Right lobe of liver (tissue), 6 donors: Measurements from ENCODE around the gene DOLK. TPM values are rescaled to one million over a fixed set of nuclear protein-coding genes. Genes with fewer than 3 reads are reported as not detected.
"Not testable (repeated sequence)": the region's sequence is repeated elsewhere in the genome, so short reads cannot be mapped to it uniquely, and the experiment has no call there.

Source experiments
- ATAC-seq, 4 donors: fragments of 200-7000 bp; cut with Tn5 transposase; one replicate each; pipeline ENCODE4 v1.9.1; 2020; ENCODE audit warnings: mild to moderate bottlenecking in 4 of 4, moderate library complexity in 4 of 4
- DNase-seq, 3 donors: peaks; one replicate each; pipeline ENCODE4 v3.0.0-alpha.2; 2020
- H3K27ac ChIP-seq, 3 donors: fragments of 200-600 bp; one replicate each; pipeline ENCODE4 v1.8.0; 2022
- H3K27me3 ChIP-seq, 2 donors: fragments of 200-600 bp; one replicate each; pipeline ENCODE4 v1.8.0; 2022
- H3K36me3 ChIP-seq, 4 donors: fragments of 200-600 bp; sonication (generic) in 1 of 4; one replicate each; pipeline versions ENCODE4 v1.5.1 to v1.8.0; 2017 to 2022; ENCODE audit warnings: control low read depth in 1 of 4
- H3K4me1 ChIP-seq, 4 donors: fragments of 200-600 bp; sonication (generic) in 1 of 4; one replicate each; pipeline versions ENCODE4 v1.5.1 to v1.8.0; 2017 to 2022; ENCODE audit warnings: control low read depth in 1 of 4
- H3K4me3 ChIP-seq, 3 donors: fragments of 200-600 bp; one replicate each; pipeline ENCODE4 v1.8.0; 2022
- H3K9me3 ChIP-seq, 4 donors: fragments of 200-600 bp; sonication (generic) in 1 of 4; one replicate each; pipeline versions ENCODE4 v1.5.1 to v1.8.0; 2017 to 2022; ENCODE audit warnings: control low read depth in 1 of 4
- CTCF ChIP-seq, 4 donors: fragments of 200-600 bp in 3 of 4; fragments of 450-650 bp in 1 of 4; IDR thresholded peaks; one replicate each; pipeline versions ENCODE4 v1.5.1 to v1.8.0; 2016 to 2022; ENCODE audit warnings: antibody characterized with exemption in 4 of 4, mild to moderate bottlenecking in 2 of 4
- POLR2A ChIP-seq: fragments of 450-650 bp; IDR thresholded peaks from one replicate; pipeline ENCODE4 v1.6.1; 2017; ENCODE audit warnings: antibody characterized with exemption, mild to moderate bottlenecking
- WGBS: methylation state at CpG from one replicate; pipeline ENCODE4 v1.1.6; 2018; ENCODE audit warnings: low coverage, low lambda C conversion rate; ENCODE audit not compliant: insufficient coverage; ENCODE audit errors: missing lambda C conversion rate; 5-methylcytosine and 5-hydroxymethylcytosine counted together
- intact Hi-C, 2 donors: fragments of 100-400 bp; cut with DNase I; formaldehyde crosslinking; loops; one replicate each; pipeline versions ENCODE4 v1.11.2 to v1.14.1; 2022
- total RNA-seq, 6 experiments: library from RNA; depleted of rRNA in 2 of 6; stranded (reverse); fragments of >200 nt in 2 of 6; fragmentation: NEBNext Ultra II Directional in 3 of 6; extraction: Animal tissue kit (Norgen Biotek cat#: 25700) in 3 of 6; gene quantifications; one replicate each; pipeline versions ENCODE4 v1.1.0 to v1.2.4, GENCODE V29; 2016 to 2023
- donor health status: DM: no; HTN: yes; CAD: no.
- donor health status: DM: no; HTN: no; CAD: no.
- donor health status: DM: no; HTN: no; CAD: no.
- donor health status: DM: no; HTN: yes; CAD: no.
- donor health status: DM: no; HTN: yes; CAD: no.

DOLK gene
- total RNA-seq, 6 experiments from 2014 or later, result 6.6 to 17.3 (median 8.4) TPM

GRCh38 chr9:128946571-128947276, 679 bp downstream of the DOLK start:
- TF ChIP-seq CTCF (IDR thresholded peaks at IDR 0.05) (no peak), POLR2A (no peak)
- H3K27ac ChIP-seq, result peak overlapping the region; percentile 28 to 93 (median 76)
- peaks cover 0 to 10% (median 0%) of the 10 kb centered on the region in 4 donors for H3K36me3 ChIP-seq
- peaks cover 0 to 25% (median 6%) of the 10 kb centered on the region in 4 donors for H3K4me1 ChIP-seq
- ATAC-seq, result peak; percentile 39 to 55 (median 49)
- intact Hi-C loops, result no loop called here
- WGBS, result 21% methylated on average over 11 of the region's 30 CpGs
- no peaks in the 10 kb centered on the region for H3K9me3 ChIP-seq
- H3K4me3 ChIP-seq, result peak overlapping the region; percentile 86 to 96 (median 95)
- no peaks in the 10 kb centered on the region for H3K27me3 ChIP-seq
- DNase-seq, result peak in 2 of 3 donors; percentile 65 to 71

- Histone ChIP-seq H3K27ac (no peak overlapping the region), H3K4me3 (no peak overlapping the region), H3K9me3 (no peaks in the 10 kb centered on the region), H3K36me3 (peaks cover 0 to 11% (median 0%) of the 10 kb centered on the region in 4 donors), H3K27me3 (no peaks in the 10 kb centered on the region), H3K4me1 (peaks cover 0 to 25% (median 6%) of the 10 kb centered on the region in 4 donors)
- DNase-seq (no peak), ATAC-seq (no peak)
- TF ChIP-seq POLR2A, result no peak
- no peak for TF ChIP-seq CTCF (IDR thresholded peaks at IDR 0.05)
- WGBS, result 95% methylated on average over 7 of the region's 19 CpGs
- intact Hi-C loops, result no loop called here
Observed at GRCh38 chr9:128945798-128946501, 1.5 kb downstream of the DOLK start.

GRCh38 chr9:128944966-128945365, 2.4 kb downstream of the DOLK start:
- intact Hi-C loops, H3K27me3 ChIP-seq, DNase-seq, H3K9me3 ChIP-seq, H3K4me3 ChIP-seq, H3K27ac ChIP-seq, ATAC-seq: not testable (repeated sequence)
- 90% methylated on average over 3 of the region's 7 CpGs for WGBS
- peaks cover 0 to 11% (median 0%) of the 10 kb centered on the region in 4 donors for H3K36me3 ChIP-seq
- peaks cover 0 to 25% (median 6%) of the 10 kb centered on the region in 4 donors for H3K4me1 ChIP-seq

- 74% methylated on average over 5 of the region's 7 CpGs for WGBS
- DNase-seq (no peak), ATAC-seq (no peak)
- Histone ChIP-seq H3K4me3 (no peak overlapping the region), H3K9me3 (no peaks in the 10 kb centered on the region), H3K4me1 (peaks cover 0 to 24% (median 6%) of the 10 kb centered on the region in 4 donors), H3K27me3 (no peaks in the 10 kb centered on the region), H3K36me3 (peaks cover 0 to 8% (median 0%) of the 10 kb centered on the region in 4 donors), H3K27ac (no peak overlapping the region)
- intact Hi-C loops, result no loop called here
- TF ChIP-seq POLR2A (no peak), CTCF (IDR thresholded peaks at IDR 0.05) (no peak)
Observed at GRCh38 chr9:128943832-128944620, 3.4 kb downstream of the DOLK start.
